GM12874 (cell line): Measurements from ENCODE around the gene PRKD1.

Source experiments
- CTCF ChIP-seq: IDR thresholded peaks from 2 replicates; pipeline ENCODE4 v1.5.1; 2011; ENCODE audit warnings: low read depth, mild to moderate bottlenecking, control low read depth, low read length, moderate library complexity; ENCODE audit not compliant: insufficient read depth

Gene PRKD1

DNA sequence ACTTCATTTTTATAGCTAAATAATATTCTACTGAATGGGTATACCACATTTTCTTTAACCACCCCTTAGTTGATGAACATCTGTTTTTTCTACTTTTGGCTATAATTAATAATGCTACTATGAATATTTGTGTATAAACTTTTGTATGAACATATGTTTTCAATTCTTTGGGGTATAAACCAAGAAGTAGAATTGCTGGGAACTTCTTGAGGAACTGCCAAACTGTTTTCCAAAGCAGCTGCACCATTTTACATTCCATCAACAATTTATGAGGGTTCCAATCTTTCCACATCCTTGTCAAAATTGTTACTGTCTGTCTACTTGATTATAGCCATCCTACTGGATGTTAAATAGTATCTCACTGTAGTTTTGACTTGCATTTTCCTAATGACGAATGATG, 221.8 kb downstream of the PRKD1 start:
- no peak for TF ChIP-seq CTCF

DNA sequence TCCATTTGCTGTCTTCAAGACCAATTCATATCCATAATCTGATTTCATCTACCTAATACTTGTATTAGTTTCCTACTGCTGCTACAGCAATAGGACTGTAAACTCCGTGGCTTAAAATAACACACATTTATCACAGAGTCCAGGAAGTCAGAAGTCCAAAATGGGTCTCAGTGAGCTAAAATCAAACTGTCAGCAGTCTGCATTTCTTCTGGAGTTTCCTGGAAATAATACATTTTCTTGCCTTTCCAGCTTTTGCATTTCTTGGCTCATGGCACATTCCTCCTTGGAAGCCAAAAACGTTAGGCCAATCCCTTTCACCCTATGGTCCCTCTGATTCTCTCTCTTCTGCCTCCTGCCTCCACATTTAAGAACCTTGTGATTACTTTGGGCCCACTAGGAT, 239.8 kb downstream of the PRKD1 start:
- no peak for TF ChIP-seq CTCF

DNA sequence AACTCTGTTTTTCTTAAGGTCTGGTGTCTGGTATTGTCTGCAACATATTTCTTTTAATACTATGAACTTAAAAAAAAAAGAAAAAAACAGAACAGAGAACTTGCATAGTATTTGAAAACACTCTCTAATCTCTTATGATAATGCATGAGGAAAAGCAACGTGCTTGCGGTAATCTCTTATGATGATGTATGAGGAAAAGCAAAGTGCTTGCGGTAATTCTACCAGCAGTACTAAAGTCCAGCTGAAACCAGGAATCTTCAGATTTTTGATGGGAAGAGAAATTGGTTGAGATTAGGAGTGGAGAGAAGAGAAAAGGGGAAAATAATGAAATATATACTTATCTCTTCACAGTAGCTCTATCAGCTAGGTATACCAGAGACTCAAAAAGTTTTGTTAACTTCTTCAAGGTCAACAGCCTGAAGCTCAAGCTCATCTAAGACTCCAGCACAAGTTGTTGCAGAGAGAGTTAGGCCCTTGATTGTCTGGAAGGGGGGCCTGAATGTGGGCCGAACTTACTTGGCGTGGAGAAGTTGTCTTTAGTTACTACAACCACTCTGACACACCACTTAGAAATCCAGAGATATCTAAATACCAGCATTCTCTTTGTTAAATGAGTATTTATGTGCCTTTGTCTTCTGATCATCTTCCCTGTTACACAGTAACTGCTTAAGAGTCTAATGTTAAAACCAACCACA, 240.4 kb downstream of the PRKD1 start:
- TF ChIP-seq CTCF: no peak

- no peak for TF ChIP-seq CTCF
These were observed 242.7 kb downstream of the PRKD1 start for GRCh38 chr14:29684926-29685325.

GRCh38 chr14:29682789-29683188, 244.9 kb downstream of the PRKD1 start:
- TF ChIP-seq CTCF: no peak

DNA sequence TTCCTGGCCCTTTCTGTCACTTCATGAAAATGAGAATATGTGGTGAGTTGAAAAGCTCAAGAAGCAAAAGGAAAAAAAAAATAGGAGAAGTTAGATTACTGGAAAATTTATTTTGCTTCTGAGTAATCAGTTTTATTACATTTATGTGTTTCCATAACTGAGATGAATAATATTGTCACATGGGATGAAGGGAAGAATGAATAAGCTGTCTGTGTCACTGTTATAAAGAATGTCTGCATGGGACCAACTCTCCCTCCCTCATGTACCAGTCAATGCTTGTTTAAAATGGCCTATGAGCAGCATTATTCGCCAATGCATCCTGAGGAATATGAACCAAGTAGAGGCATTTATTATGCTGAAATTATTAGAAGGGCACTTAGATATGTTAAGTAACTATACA, 246.3 kb downstream of the PRKD1 start:
- TF ChIP-seq CTCF: no peak

GRCh38 chr14:29674566-29675285, 252.9 kb downstream of the PRKD1 start:
- no peak for TF ChIP-seq CTCF
